GM18502 (cell line): ENCODE results near the gene WDR89.
"Not testable (repeated sequence)": the region's sequence is repeated elsewhere in the genome, so short reads cannot be mapped to it uniquely, and the experiment has no call there.

Source experiments
- ATAC-seq: cut with Tn5 transposase; IDR thresholded peaks from one replicate; pipeline ENCODE4 v1.9.1; 2021; ENCODE audit warnings: mild to moderate bottlenecking; ENCODE audit not compliant: unreplicated experiment, poor library complexity

The WDR89 gene

DNA sequence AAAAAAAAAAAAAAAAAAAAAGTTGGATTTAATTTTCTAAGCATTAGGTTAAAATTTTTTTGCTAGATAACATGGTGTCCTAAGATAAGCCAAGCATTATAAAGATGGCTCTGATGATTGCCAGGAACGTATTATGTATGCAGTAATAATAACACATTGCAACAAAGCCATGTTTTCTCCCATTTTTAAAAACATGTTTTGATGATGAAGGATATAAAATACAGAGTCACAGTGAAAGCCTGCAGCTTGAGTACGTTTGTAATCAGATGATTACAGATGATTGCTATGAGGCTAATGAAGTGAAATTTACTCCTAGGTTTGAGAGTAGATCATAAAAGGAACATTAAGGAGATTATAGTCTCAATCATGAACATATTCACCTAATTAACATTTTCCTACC is 13.3 kb upstream of the WDR89 start:
- no peak for ATAC-seq

DNA sequence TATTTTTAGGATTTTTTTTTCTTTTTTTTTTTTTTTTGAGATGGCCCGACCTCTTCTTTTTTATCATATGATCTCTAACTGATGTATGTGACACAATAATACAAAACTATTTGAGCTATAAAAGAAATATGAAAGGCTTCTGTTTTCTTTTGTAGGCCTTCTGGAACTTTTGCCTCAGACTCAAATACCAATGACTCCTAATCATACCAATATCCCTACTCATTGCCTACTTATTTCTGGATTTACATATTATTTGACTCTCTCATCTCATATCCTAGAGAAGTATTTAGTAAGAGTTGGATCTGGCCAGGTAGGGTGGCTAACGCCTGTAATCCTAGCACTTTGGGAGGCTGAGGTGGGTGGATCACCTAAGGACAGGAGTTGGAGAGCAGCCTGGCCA is 12.7 kb upstream of the WDR89 start:
- no peak for ATAC-seq

GRCh38 chr14:63652406-63652805 is 10.7 kb upstream of the WDR89 start:
- no peak for ATAC-seq

DNA sequence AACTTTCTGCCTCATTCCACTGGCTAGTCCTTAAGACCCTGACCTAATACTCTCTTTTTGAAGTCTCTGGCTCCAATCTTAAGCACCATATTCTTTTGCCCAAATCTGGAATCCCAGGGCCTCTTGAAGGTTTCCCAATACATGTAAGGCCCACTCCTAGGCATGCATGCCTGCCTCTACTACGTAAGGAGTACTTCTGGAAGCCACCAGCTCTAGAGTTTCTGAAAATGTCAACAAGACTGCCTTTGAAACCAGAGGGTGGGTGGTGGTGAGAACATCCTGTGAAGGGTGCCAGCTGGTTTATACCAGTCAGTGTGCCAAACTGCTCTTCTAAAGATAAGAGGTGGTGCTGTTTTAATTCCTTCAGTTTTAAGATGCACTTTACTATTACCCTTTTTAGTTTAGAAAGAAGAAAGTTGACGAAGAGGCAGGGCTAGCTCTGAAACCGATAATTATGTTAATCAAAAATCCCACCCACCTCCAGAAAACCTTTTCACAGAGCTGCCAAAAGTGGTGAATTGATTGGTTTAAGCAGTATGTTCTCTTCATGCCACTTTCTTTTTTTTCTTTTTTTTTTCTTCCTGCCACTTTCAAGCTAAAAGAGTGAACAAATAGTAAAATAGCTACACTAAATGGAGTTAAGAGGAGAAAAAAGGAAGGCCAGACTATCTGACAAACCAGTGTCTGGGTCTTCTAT is 8.7 kb upstream of the WDR89 start:
- ATAC-seq = peak; percentile 53

GRCh38 chr14:63647696-63648410 is 6.2 kb upstream of the WDR89 start:
- no peak for ATAC-seq

DNA sequence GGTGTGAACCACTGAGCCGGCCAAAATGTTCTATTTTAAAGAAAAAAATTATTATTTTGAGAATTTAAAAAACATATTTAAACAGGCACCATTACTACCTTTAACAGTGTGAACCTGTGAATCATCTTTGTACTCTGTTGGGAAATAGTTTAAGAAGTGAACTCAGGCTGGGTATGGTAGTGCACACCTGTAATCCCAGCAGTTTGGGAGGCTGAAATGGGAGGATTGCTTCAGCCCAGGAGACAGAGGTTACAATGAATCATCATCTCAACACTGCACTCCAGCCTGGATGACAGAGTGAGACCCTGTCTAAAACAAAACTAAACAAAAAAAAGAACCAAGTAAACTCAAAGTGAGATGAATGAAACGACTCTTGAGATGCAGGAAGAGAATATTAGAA is 3.1 kb upstream of the WDR89 start:
- ATAC-seq = no peak

DNA sequence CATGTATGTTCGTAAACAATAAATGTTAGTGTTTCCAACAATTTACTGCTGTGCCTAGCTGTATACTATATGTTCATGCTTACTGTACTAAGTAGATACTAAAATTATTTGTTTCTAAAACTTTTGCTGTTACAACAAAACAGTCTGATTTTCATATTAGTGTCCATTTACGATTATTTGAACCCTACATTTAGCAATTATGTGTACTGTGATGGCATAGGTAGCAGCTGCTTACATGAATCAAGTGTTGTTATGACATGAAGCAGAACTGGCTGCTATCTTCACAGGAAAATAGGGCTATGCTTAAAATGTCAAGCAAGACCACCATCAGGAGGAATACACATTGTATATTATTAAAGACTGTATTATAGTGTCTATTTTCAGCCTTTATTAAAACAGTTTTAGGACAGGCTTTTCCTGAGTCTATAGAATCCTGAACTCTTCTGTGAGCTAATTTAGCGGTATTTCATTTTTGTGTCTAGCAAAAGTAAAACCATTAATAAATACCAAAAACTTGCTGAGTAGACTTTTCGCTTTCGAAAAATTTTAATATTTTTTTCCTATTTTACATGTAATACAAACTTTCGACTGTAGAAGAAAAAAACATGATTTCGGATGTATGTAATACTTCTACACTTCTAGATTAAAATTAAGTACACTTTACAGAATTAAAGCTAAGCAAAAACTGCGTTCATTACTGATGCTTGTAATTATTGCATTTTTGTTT is 1.1 kb upstream of the WDR89 start:
- no peak for ATAC-seq

DNA sequence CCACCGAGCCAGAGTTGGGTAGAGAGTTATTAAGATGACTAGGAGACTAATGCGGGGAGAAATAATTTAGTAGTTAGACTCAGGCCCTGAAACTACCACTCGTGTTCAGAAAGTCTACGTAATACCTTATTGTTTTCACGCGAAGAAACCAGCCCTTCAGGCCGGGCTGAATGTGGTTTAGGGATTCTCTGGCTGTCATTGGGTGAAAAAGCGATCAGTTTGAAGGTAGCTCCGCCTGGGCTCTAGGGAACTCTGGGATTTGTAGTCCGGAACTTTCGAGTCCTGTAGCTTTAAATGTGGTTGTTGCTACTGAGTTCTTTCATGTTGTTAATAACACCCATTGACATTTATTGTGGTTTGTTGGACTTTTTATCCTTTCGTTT is 549 bp upstream of the WDR89 start:
- peak; percentile 65 for ATAC-seq

DNA sequence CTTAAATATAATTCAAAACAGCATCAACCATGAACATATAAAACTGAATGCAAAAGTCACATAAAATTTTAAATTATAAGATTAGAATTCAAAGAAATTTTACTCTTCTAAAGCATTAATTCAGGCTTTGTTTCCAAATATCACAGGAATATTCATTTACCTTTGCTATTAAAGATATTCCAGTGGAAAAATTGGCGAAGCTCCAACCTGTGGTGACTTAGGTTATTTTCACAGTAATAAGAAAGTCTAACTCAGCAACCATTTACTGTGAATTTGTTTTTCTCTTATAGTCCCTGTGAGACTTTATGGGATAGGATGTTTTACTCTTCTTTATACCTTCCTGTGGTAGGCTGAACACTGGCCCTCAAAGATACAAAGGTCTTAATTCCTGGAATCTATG is 3.2 kb downstream of the WDR89 start:
- no peak for ATAC-seq

DNA sequence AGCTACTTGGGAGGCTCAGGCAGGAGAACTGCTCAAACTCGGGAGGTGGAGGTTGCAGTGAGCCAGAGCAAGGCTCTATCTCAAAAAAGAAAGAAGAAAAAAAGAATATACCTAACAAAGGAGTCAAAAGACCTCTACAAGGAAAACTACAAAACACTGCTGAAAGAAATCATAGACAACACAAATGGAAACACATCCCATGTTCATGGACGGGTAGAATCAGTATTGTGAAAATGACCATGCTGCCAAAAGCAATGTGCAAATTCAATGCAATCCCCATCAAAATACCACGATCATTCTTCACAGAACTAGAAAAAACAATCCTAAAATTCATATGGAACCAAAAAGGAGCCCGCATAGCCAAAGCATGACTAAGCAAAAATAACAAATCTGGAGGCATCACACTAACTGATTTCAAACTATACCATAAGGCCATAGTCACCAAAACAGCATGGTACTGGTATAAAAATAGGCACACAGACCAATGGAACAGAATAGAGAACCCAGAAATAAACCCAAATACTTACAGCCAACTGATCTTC is 5.5 kb downstream of the WDR89 start:
- not testable (repeated sequence) for ATAC-seq

DNA sequence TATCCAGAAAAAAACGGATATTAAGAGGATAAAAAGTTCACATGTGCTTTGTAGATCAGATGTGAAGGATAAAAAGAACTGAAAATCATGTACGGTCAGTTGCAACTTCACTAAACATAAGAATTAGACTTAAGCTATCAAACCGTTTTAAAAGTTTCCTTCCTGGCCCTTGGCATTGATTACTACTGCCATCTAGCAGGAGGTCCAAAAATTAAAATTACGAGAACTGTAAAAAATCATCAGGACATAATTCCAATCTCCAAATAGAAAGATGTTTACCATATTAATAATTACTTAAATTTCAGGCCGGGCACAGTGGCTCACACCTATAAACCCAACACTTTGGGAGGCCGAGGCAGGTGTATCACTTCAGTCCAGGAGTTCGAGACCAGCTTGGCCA is 7.9 kb downstream of the WDR89 start:
- no peak for ATAC-seq

- ATAC-seq = no peak
Measured at GRCh38 chr14:63632932-63633514, 8.6 kb downstream of the WDR89 start.

GRCh38 chr14:63624701-63625100 is 17.0 kb downstream of the WDR89 start:
- no peak for ATAC-seq

DNA sequence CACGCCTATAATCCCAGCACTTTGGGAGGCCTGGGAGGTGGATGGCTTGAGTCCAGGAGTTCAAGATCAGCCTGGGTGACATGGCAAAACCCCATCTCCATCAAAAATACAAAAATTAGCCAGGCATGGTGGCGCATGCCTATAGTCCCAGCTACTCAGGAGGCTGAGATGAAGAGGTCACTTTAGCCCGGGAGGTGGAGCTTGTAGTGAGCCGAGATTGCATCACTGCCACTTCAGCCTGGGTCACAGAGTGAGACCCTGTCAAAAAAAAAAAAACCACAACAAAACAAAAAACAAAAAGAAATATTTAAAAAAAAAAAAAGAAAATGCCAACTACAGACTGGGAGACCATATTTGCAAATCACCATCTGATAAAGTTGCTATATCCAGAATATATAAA is 17.5 kb downstream of the WDR89 start:
- no peak for ATAC-seq

DNA sequence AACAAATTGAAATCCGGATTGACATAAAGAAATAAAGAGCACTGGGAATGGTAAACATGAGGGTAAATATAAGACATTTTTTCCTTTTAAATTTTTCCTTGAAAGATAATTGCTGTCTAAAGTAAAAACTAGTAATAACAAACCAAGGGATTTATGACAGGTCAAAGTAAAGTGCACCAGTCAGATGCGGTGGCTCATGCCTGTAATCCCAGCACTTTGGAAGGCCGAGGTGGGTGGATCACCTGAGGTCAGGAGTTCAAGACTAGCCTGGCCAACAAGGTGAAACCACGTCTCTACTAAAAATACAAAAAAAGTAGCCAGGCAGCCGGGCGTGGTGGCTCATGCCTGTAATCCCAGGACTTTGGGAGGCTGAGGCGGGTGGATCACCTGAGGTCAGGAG is 19.7 kb downstream of the WDR89 start:
- ATAC-seq = not testable (repeated sequence)

DNA sequence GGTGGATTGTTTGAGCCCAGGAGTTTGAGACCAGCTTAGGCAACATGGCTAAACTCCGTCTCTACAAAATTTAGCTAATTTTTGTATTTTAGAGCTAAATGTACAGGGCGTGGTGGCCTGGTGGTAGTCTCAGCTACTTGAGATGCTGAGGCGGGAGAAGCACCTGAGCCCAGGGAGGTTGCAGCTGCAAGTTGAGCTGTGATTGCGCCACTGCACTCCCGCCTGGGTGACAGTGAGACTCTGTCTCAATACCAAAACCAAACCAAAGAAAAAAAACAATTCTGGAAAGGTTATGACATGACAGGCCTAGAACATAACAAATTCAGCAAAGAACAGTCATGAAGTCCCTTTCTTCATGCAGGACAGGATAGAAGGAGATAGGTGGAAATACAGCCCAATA is 25.7 kb downstream of the WDR89 start:
- no peak for ATAC-seq

- no peak for ATAC-seq
Measured at GRCh38 chr14:63614679-63615363, 26.9 kb downstream of the WDR89 start.

GRCh38 chr14:63611078-63611477 is 30.6 kb downstream of the WDR89 start:
- ATAC-seq = no peak

- no peak for ATAC-seq
Measured at GRCh38 chr14:63605041-63605532, 36.6 kb downstream of the WDR89 start.

DNA sequence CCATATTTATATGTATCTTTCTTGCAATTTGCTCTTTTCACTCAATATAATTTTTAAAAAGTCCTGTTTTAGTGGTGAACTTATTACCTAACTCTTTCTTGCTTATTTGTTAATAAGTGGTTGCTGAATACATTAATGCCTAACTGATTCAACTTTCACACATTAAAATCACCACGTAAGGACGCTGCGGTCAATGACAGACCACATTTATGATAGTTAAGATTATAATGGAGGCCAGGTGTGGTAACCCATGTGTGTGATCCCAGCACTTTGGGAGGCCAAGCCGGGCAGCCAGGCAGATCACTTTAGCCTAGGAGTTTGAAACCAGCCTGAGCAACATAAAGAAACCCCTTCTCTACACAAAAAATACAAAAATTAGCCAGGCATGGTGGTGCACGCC is 37.0 kb downstream of the WDR89 start:
- no peak for ATAC-seq
